HepG2 (cell line): ENCODE data around the gene GPR15. TPM values are rescaled to one million over a fixed set of nuclear protein-coding genes. Genes with fewer than 3 reads are reported as not detected.

Source experiments
- ASH2L ChIP-seq: fragments of 300-600, 200-600 bp; sonication (generic); IDR thresholded peaks from 2 replicates; pipeline ENCODE4 v1.7.0; 2017; ENCODE audit warnings: low read depth, mild to moderate bottlenecking, moderate library complexity, mixed read lengths, low read length; ENCODE audit not compliant: insufficient read length
- CHD4 ChIP-seq: fragments of 200-600 bp; sonication (generic); IDR thresholded peaks from 2 replicates; pipeline ENCODE4 v1.7.0; 2017; ENCODE audit warnings: mild to moderate bottlenecking, low read length, borderline replicate concordance
- DZIP1 ChIP-seq: sonication (generic); formaldehyde crosslinking; IDR thresholded peaks from 2 replicates; pipeline ENCODE4 v1.5.0; 2020; ENCODE audit warnings: mild to moderate bottlenecking, missing genetic modification reagents
- SMAD3 ChIP-seq: sonication (generic); formaldehyde crosslinking; IDR thresholded peaks from 2 replicates; pipeline ENCODE4 v1.4.0; 2020; ENCODE audit warnings: missing genetic modification reagents
- SOX13 ChIP-seq, 3 experiments: fragments of 450-650 bp in 1 of 3; sonication (generic) in 1 of 3; formaldehyde crosslinking in 1 of 3; IDR thresholded peaks in 2 of 3; conservative IDR thresholded peaks in 1 of 3; 2 replicates each; pipeline versions ENCODE4 v1.5.0 to v1.6.1; 2016 to 2020; ENCODE audit warnings: antibody characterized with exemption in 1 of 3, mild to moderate bottlenecking in 1 of 3, missing compliant biosample characterization in 1 of 3, missing genetic modification reagents in 1 of 3, moderate library complexity in 1 of 3
- ZBTB4 ChIP-seq: sonication (generic); formaldehyde crosslinking; IDR thresholded peaks from 2 replicates; pipeline ENCODE4 v1.4.0; 2020; ENCODE audit warnings: missing genetic modification reagents, mild to moderate bottlenecking, borderline replicate concordance
- ZMYM2 ChIP-seq: sonication (generic); formaldehyde crosslinking; IDR thresholded peaks from 2 replicates; pipeline ENCODE4 v1.8.0; 2022; ENCODE audit warnings: mild to moderate bottlenecking, missing genetic modification reagents
- ZNF142 ChIP-seq: sonication (generic); formaldehyde crosslinking; IDR thresholded peaks from 2 replicates; pipeline ENCODE4 v1.4.0; 2020; ENCODE audit warnings: missing genetic modification reagents
- ZNF180 ChIP-seq: sonication (generic); formaldehyde crosslinking; IDR thresholded peaks from 2 replicates; pipeline ENCODE4 v1.4.0; 2020; ENCODE audit warnings: low read depth, missing genetic modification reagents, borderline replicate concordance
- ZNF33B ChIP-seq: sonication (generic); formaldehyde crosslinking; IDR thresholded peaks from 2 replicates; pipeline ENCODE4 v1.5.1; 2020; ENCODE audit warnings: mild to moderate bottlenecking, missing genetic modification reagents
- polyA plus RNA-seq, 8 experiments: library from polyadenylated mRNA; depleted of rRNA in 3 of 8; stranded (reverse) in 7 of 8; unstranded in 1 of 8; fragments of >200 nt; fragmentation: Illumina TruSeq in 4 of 8; extraction: Trizol in 4 of 8; gene quantifications; 2 replicates each; pipeline versions ENCODE4 v1.2.1 to v1.2.3, GENCODE V29; 2011 to 2016; ENCODE audit warnings: low read depth in 4 of 8, missing spikeins in 1 of 8, mixed read lengths in 1 of 8; ENCODE audit not compliant: insufficient read depth in 1 of 8
- total RNA-seq, 5 experiments: library from RNA; depleted of rRNA; stranded (reverse); fragments of >200 nt; fragmentation: Illumina TruSeq; extraction: Trizol; gene quantifications; 2 replicates each; pipeline ENCODE4 v1.2.3, GENCODE V29; 2016; ENCODE audit warnings: low read depth in 1 of 5
- TF ChIP-seq, protein P1 (sequence below): sonication (generic); formaldehyde crosslinking; IDR thresholded peaks from 2 replicates; pipeline ENCODE4 v1.8.0; 2022; ENCODE audit warnings: low read depth, missing genetic modification reagents

GPR15 gene
- total and polyA plus RNA-seq, 2 of the 13 experiments (the other 11 are each of a cell fraction or from before 2014, with no cell fraction given): not detected

- no peak for TF ChIP-seq ZBTB4 (CRISPR knock-in tag)
- no peak for TF ChIP-seq ZNF180
- TF ChIP-seq, protein P1, sequence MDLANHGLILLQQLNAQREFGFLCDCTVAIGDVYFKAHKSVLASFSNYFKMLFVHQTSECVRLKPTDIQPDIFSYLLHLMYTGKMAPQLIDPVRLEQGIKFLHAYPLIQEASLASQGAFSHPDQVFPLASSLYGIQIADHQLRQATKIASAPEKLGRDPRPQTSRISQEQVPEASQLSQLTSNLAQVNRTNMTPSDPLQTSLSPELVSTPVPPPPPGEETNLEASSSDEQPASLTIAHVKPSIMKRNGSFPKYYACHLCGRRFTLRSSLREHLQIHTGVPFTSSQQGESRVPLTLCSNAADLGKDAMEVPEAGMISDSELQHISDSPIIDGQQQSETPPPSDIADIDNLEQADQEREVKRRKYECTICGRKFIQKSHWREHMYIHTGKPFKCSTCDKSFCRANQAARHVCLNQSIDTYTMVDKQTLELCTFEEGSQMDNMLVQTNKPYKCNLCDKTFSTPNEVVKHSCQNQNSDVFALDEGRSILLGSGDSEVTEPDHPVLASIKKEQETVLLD: no peak
- no peak for TF ChIP-seq ZMYM2 (CRISPR knock-in tag)
- no peak for TF ChIP-seq SOX13 (IDR thresholded peaks at IDR 0.05)
- no peak for TF ChIP-seq SOX13 (CRISPR knock-in tag; conservative IDR thresholded peaks at IDR 0.05 in 1 of 2, IDR thresholded peaks at IDR 0.05 in 1 of 2)
- 0 out of 2 replicates have a peak, but pooled peaks have one; percentile 8 for TF ChIP-seq ZNF33B (CRISPR knock-in tag)
- peak; percentile 16; the same call in 1 of the 2 replicates for TF ChIP-seq SMAD3 (CRISPR knock-in tag)
- TF ChIP-seq ASH2L: peak; percentile 61
- TF ChIP-seq ZNF142: 0 out of 2 replicates have a peak, but pooled peaks have one; percentile 27
- TF ChIP-seq DZIP1 (CRISPR knock-in tag): no peak
- no peak for TF ChIP-seq CHD4
Observed at GRCh38 chr3:98521897-98522543, 9.8 kb upstream of the GPR15 start (continued).
